Measurements from ENCODE around the gene LGALS4.
A peak's percentile ranks its signal among the peaks of the same experiment; 100 is the strongest.
"Not testable (repeated sequence)": the region's sequence is repeated elsewhere in the genome, so short reads cannot be mapped to it uniquely, and the experiment has no call there.

The LGALS4 gene

DNA sequence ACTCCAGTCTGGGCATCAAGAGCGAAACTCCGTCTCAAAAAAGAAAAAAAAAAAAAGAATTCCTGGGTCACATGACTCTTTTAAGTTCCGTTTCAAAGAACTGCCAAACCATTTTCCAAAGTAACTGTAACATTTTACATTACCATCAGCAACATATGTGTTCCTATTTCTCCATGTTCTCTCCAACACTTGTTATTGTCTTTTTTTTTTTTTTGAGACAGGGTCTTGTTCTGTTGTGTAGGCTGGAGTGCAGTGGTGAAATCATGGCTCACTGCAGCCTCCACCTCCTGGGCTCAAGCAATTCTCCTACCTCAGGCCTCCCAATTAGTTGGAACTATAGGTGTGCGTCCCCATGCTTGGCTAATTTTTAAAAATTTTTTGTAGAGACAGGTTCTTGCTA lies 17.2 kb downstream of the LGALS4 start:
- ChIA-PET POLR2A (ENCODE audit: low non-redundant PET) (no interaction called here), CTCF (no interaction called here)
- DNase-seq (ENCODE audit: low spot score) = no peak
- no peak overlapping the region for H3K27ac ChIP-seq
- TF ChIP-seq, protein P1, sequence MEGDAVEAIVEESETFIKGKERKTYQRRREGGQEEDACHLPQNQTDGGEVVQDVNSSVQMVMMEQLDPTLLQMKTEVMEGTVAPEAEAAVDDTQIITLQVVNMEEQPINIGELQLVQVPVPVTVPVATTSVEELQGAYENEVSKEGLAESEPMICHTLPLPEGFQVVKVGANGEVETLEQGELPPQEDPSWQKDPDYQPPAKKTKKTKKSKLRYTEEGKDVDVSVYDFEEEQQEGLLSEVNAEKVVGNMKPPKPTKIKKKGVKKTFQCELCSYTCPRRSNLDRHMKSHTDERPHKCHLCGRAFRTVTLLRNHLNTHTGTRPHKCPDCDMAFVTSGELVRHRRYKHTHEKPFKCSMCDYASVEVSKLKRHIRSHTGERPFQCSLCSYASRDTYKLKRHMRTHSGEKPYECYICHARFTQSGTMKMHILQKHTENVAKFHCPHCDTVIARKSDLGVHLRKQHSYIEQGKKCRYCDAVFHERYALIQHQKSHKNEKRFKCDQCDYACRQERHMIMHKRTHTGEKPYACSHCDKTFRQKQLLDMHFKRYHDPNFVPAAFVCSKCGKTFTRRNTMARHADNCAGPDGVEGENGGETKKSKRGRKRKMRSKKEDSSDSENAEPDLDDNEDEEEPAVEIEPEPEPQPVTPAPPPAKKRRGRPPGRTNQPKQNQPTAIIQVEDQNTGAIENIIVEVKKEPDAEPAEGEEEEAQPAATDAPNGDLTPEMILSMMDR (conservative IDR thresholded peaks at IDR 0.05; ENCODE audit: low read depth) = no peak

DNA sequence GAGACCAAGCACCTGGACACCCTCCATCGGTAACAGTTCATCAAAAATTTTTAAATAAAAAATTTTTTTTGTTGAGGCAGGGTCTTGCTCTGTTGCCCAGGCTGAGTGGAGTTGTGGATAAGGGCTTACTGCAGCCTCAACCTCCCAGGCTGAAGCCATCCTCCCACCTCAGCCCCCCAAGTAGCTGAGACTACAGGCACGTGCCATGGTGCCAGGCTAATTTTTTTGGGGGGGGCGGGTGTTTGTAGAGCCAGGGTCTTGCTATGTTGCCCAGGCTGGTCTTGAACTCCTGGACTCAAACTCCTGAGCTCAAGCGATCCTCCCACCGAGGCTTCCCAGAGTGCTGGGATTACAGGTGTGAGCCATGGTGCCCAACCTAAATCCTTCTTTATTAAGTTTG lies 19.1 kb downstream of the LGALS4 start:
- TF ChIP-seq, protein P1 (conservative IDR thresholded peaks at IDR 0.05; ENCODE audit: low read depth) = no peak
- ChIA-PET CTCF (interaction anchor here (0.6 kb wide), 1 partner anchor 391 kb away, joined by 3 read pairs; the partner anchor contains the start of gene FAM98C), POLR2A (ENCODE audit: low non-redundant PET) (no interaction called here)
- H3K27ac ChIP-seq = peak overlapping the region; percentile 90
- DNase-seq (ENCODE audit: low spot score) = no peak

DNA sequence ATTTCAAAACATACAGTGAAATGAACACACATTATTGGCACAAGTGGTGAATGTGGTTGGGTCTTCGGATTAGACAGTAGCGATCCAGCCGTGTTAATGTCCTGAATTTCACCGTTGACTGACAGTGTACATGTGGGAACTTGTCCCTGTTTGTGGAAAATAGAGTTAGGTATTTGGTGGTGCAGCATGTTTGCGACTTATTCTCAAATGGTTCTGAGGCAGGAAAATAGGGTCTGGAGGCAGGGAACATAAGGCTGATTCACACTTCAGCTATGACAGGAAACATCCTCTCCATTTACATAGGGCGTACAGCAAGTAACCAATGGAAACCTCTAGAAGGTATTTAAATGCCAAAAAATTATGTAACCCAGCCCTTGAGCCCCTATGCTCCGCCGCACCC lies 19.6 kb downstream of the LGALS4 start:
- CTCF ChIA-PET = interaction anchor here (0.8 kb wide), 1 partner anchor 23 kb away, joined by 3 read pairs; no protein-coding TSS in a partner anchor
- POLR2A ChIA-PET (ENCODE audit: low non-redundant PET) = no interaction called here
- TF ChIP-seq, protein P1 (conservative IDR thresholded peaks at IDR 0.05; ENCODE audit: low read depth) = no peak
- H3K27ac ChIP-seq = peak overlapping the region; percentile 90
- DNase-seq (ENCODE audit: low spot score) = peak; percentile 86

DNA sequence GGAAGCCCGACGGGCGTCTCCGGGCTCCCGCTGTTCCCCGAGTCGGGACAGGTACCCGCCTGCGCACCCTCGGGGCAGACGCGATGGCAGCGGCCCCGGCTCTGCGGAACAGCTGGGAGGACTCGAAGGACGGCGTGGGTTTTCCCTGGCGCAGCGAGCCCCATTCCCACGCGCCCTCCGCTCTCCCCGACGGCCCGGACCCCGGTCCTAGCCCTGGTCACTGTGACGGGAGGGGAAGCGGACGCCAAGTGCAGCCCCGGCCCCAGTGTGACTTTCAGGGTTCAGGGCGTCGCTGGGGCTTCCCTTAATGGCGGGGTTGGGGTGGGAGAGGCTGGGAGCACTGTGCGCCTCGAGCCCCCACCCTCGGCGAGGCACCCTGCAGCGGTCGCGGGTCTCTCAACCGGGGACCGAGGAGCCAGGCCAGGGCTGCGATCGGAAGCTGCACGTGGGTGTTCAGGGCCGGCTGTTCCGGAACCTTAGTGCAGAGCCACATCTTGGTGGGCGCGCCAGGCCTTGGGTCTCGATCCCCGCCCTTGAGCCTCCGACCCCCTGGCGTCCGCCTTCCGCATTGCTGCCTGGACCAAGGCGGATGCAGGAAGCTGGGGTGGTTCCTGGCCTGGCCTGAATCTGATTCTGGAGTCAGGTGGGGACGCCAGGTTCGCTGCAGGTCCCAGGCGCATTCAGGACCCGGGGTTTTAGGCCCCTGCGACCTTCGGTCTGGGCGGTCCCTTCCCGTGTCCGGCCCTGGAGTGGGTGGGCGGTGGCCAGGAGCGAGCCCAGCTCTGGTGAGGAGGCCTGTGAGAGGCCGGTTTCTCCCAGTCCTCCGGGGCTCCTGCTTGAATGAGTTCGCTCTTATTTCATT lies 20.3 kb downstream of the LGALS4 start:
- ChIA-PET CTCF (interaction anchor here (0.8 kb wide), 1 partner anchor 23 kb away, joined by 3 read pairs; no protein-coding TSS in a partner anchor), POLR2A (ENCODE audit: low non-redundant PET) (no interaction called here)
- H3K27ac ChIP-seq = peak overlapping the region; percentile 90
- DNase-seq (ENCODE audit: low spot score) = no peak
- TF ChIP-seq, protein P1 (conservative IDR thresholded peaks at IDR 0.05; ENCODE audit: low read depth) = no peak

DNA sequence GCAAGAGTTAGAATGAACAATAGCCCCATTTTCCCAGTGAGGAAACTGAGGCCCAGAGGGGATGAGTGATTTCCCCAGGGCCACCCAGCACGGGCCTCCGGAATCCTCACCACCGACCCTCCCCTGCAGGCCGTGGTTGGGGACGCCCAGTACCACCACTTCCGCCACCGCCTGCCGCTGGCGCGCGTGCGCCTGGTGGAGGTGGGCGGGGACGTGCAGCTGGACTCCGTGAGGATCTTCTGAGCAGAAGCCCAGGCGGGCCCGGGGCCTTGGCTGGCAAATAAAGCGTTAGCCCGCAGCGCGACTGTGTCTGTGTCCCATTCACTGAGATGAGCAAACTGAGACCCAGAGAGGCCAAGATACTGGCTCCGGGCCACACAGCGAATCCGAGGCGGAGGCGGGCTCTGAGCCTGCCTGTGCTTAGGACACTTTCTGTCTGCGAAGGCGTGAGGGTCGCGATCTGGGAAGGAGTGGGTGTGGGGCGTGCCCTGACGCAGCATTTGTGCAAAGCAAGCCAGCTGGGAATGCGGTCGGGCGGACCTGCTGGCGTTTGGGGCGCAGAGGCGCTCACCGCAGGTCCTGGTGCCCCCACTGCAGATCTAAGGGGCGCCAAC lies 21.2 kb downstream of the LGALS4 start:
- CTCF ChIA-PET; H3K27ac ChIP-seq; DNase-seq (ENCODE audit: low spot score); POLR2A ChIA-PET (ENCODE audit: low non-redundant PET): not testable (repeated sequence)

DNA sequence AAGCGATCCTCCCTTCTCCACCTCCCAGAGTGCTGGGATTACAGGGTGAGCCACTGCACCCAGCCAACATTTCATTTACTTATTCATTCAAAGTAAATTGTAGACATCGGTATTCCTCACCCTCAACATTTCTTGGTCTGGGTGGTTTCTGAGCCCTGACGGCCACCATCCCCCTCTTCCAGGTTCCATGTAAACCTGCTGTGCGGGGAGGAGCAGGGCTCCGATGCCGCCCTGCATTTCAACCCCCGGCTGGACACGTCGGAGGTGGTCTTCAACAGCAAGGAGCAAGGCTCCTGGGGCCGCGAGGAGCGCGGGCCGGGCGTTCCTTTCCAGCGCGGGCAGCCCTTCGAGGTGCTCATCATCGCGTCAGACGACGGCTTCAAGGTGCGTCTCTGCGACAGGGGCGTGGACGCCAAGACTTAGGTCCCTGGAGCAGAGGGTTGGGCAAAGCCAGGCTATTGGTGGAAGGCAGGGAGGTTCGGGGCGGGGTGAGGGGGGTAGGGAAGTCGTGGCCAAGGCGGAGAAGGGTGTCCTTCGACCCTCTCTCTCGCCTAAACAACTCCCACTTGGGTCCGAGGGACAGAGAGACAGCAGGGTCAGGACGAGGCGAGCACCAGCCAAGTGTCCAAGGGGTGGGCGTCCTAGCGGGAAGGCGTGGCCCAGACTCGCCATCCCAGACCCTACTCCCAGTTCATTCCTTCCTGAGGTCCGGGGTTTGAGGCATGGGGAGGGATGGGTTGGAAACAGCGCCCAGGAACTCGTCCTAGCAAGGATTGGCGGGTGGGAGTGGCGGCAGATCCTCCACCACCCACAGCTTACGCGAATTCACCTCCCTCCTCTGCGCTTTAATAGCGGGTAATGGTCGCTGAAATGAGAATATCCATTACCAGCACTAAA lies 22.0 kb downstream of the LGALS4 start:
- CTCF ChIA-PET; H3K27ac ChIP-seq; DNase-seq (ENCODE audit: low spot score); POLR2A ChIA-PET (ENCODE audit: low non-redundant PET): not testable (repeated sequence)

DNA sequence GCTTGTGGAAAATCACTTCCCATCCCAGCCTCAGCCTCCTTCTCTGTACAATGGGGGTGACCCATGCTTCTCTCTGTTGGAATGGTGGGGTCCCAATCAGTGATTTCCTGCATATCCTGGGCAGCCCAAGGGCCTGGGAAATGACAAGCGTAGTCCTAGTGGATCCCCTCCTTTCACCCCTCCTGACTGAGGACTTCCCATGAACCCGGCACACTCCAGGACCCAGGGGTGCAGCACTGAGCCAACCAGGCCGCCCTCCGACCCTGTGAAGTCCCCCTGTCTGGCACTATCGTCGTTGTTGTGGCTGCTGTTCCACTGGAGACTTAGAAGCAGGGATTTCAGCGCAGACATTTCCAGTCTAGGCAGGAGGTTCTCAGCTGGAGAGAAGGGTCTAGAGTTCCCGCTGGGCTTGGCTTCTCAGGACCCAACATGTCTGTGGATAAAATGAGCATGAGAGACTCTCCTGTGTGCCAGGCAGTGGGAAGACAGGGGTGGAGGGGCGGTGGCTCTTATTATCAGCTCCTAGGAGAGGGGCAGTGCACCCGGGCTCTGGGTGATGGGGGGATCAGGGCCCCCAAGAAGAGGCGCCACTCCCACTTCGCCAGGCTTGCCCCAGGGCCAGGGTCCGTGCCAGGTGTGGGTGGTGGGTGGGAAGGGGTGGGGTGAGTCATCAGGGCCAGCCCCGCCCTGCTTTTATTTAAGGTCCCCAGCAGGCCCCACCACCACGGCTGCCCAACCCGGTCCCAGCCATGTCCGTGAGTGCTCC lies 24.1 kb downstream of the LGALS4 start, which contains the start of gene LGALS7B:
TSS of gene LGALS7B (plus strand) at position 723 of the 766 bp plus-strand sequence. CDS start at position 750, 27 bp downstream.
- no peak for DNase-seq (ENCODE audit: low spot score)
- H3K27ac ChIP-seq = peak within 1 kb of the TSS; percentile 82
- TF ChIP-seq, protein P1 (conservative IDR thresholded peaks at IDR 0.05; ENCODE audit: low read depth) = no peak
- POLR2A ChIA-PET (ENCODE audit: low non-redundant PET) = no interaction called here
- CTCF ChIA-PET = no interaction called here
